WTC11 (cell line): ENCODE results near the gene FBLN2. TPM values are rescaled to one million over a fixed set of nuclear protein-coding genes. Genes with fewer than 3 reads are reported as not detected.

Source experiments
- ATAC-seq: fragments of 200-7000 bp; cut with Tn5 transposase; 2 replicates; pipeline ENCODE4 v1.10.0; 2021; ENCODE audit warnings: mild to moderate bottlenecking, moderate library complexity
- CTCF ChIA-PET: fragments of 300-600 bp; sonication (Branson Sonifier 250); formaldehyde crosslinking; loops from one replicate; lab custom pipeline; 2021; ENCODE audit warnings: antibody characterized with exemption; lab: Charles Lee
- POLR2A ChIA-PET: fragments of 350-600 bp; sonication (Branson Sonifier 250); formaldehyde crosslinking; loops from one replicate; lab custom pipeline; 2021; ENCODE audit warnings: antibody characterized with exemption; lab: Charles Lee
- DNase-seq: peaks from one replicate; pipeline ENCODE4 v3.0.0; 2021; ENCODE audit warnings: low spot score
- H3K27ac Mint-ChIP-seq: 2 replicates; pipeline ENCODE4 v1.8.0; 2021; ENCODE audit warnings: mixed read lengths
- H3K27me3 Mint-ChIP-seq: 2 replicates; pipeline ENCODE4 v1.8.0; 2021; ENCODE audit warnings: low read depth, mild to moderate bottlenecking, moderate library complexity, mixed read lengths
- H3K36me3 Mint-ChIP-seq: 2 replicates; pipeline ENCODE4 v1.8.0; 2021; ENCODE audit warnings: mixed read lengths
- H3K4me1 Mint-ChIP-seq: 2 replicates; pipeline ENCODE4 v1.8.0; 2022; ENCODE audit warnings: mixed read lengths
- H3K4me3 Mint-ChIP-seq: 2 replicates; pipeline ENCODE4 v1.8.0; 2021; ENCODE audit warnings: mild to moderate bottlenecking, moderate library complexity, mixed read lengths
- H3K9me3 Mint-ChIP-seq: 2 replicates; pipeline ENCODE4 v1.8.0; 2021; ENCODE audit warnings: mixed read lengths
- AFF4 ChIP-seq: sonication (generic); formaldehyde crosslinking; IDR thresholded peaks from 2 replicates; pipeline ENCODE4 v1.8.1; 2023; ENCODE audit warnings: mild to moderate bottlenecking, missing genetic modification reagents, borderline replicate concordance
- ATF3 ChIP-seq: sonication (generic); formaldehyde crosslinking; conservative IDR thresholded peaks from 2 replicates; pipeline ENCODE4 v1.8.1; 2022; ENCODE audit warnings: mild to moderate bottlenecking, missing genetic modification reagents
- GTF2I ChIP-seq: fragments of 250-450 bp; sonication (Bioruptor Pico); conservative IDR thresholded peaks from 2 replicates; pipeline ENCODE4 v1.4.0; 2021; ENCODE audit warnings: mild to moderate bottlenecking
- HMGA2 ChIP-seq: fragments of 250-450 bp; sonication (Bioruptor Pico); IDR thresholded peaks from 2 replicates; pipeline ENCODE4 v1.4.0; 2021; ENCODE audit warnings: mild to moderate bottlenecking, moderate library complexity
- IRF2 ChIP-seq: sonication (generic); formaldehyde crosslinking; IDR thresholded peaks from 2 replicates; pipeline ENCODE4 v1.8.0; 2022; ENCODE audit warnings: low read depth, missing genetic modification reagents, borderline replicate concordance
- MAX ChIP-seq: sonication (generic); formaldehyde crosslinking; IDR thresholded peaks from 2 replicates; pipeline ENCODE4 v1.8.0; 2022; ENCODE audit warnings: mild to moderate bottlenecking, missing genetic modification reagents
- MLX ChIP-seq: sonication (generic); formaldehyde crosslinking; IDR thresholded peaks from 2 replicates; pipeline ENCODE4 v1.8.1; 2023; ENCODE audit warnings: mild to moderate bottlenecking, missing genetic modification reagents, moderate library complexity
- MXD4 ChIP-seq: fragments of 250-450 bp; sonication (Bioruptor Pico); IDR thresholded peaks from 2 replicates; pipeline ENCODE4 v1.8.0; 2021; ENCODE audit warnings: mild to moderate bottlenecking, moderate library complexity, borderline replicate concordance
- MYBL2 ChIP-seq: sonication (generic); formaldehyde crosslinking; IDR thresholded peaks from 2 replicates; pipeline ENCODE4 v1.8.1; 2023; ENCODE audit warnings: mild to moderate bottlenecking, moderate library complexity, missing genetic modification reagents
- RORB ChIP-seq: fragments of 250-450 bp; sonication (Bioruptor Pico); IDR thresholded peaks from 2 replicates; pipeline ENCODE4 v1.9.0; 2021; ENCODE audit warnings: mild to moderate bottlenecking
- USF2 ChIP-seq: sonication (generic); formaldehyde crosslinking; IDR thresholded peaks from 2 replicates; pipeline ENCODE4 v1.8.1; 2023; ENCODE audit warnings: mild to moderate bottlenecking, missing genetic modification reagents, moderate library complexity
- ZBTB43 ChIP-seq: sonication (generic); formaldehyde crosslinking; IDR thresholded peaks from 2 replicates; pipeline ENCODE4 v1.8.1; 2023; ENCODE audit warnings: mild to moderate bottlenecking, missing genetic modification reagents
- ZMAT4 ChIP-seq: fragments of 250-450 bp; sonication (Bioruptor Pico); IDR thresholded peaks from 2 replicates; pipeline ENCODE4 v1.9.0; 2021; ENCODE audit warnings: mild to moderate bottlenecking
- ZNF138 ChIP-seq: sonication (generic); formaldehyde crosslinking; conservative IDR thresholded peaks from 2 replicates; pipeline ENCODE4 v1.8.1; 2022; ENCODE audit warnings: mild to moderate bottlenecking, moderate library complexity, missing genetic modification reagents
- ZNF423 ChIP-seq: fragments of 250-450 bp; sonication (Bioruptor Pico); IDR thresholded peaks from 2 replicates; pipeline ENCODE4 v2.1.2; 2022; ENCODE audit warnings: mild to moderate bottlenecking, moderate library complexity
- total RNA-seq: library from RNA; stranded (reverse); gene quantifications from 3 replicates; pipeline ENCODE4 v1.2.3, GENCODE V29; 2021

FBLN2 gene
- total RNA-seq, 1 experiment from 2014 or later = 20.7 TPM

GRCh38 chr3:13631256-13631655 lies 82.3 kb downstream of the FBLN2 start (continued):
- TF ChIP-seq MLX (no peak), RORB (CRISPR knock-in tag) (no peak), ZNF138 (CRISPR knock-in tag) (no peak), MXD4 (CRISPR knock-in tag) (no peak)

GRCh38 chr3:13633176-13633575 lies 84.3 kb downstream of the FBLN2 start:
- no peaks in the 10 kb centered on the region for H3K9me3 Mint-ChIP-seq
- ATAC-seq (no peak), DNase-seq (no peak)
- POLR2A ChIA-PET = no interaction called here
- CTCF ChIA-PET = interaction anchor here (1.1 to 3.1 kb wide), 3 partner anchors 15 to 137 kb away, joined by 4 to 11 read pairs (median 9); no protein-coding TSS in a partner anchor
- no peaks in the 10 kb centered on the region for H3K36me3 Mint-ChIP-seq
- TF ChIP-seq ZNF423 (CRISPR knock-in tag) = no peak
- TF ChIP-seq ZBTB43 (CRISPR knock-in tag) = no peak
- TF ChIP-seq MAX (CRISPR knock-in tag) = no peak
- no peaks in the 10 kb centered on the region for H3K27me3 Mint-ChIP-seq
- H3K4me3 Mint-ChIP-seq = no peak overlapping the region
- H3K4me1 Mint-ChIP-seq = no peaks in the 10 kb centered on the region
- H3K27ac Mint-ChIP-seq = peak overlapping the region; percentile 36; the same call in 1 of the 2 replicates

GRCh38 chr3:13634151-13634550 lies 85.2 kb downstream of the FBLN2 start:
- Mint-ChIP-seq H3K27ac (no peak overlapping the region), H3K9me3 (no peaks in the 10 kb centered on the region), H3K4me3 (no peak overlapping the region), H3K36me3 (no peaks in the 10 kb centered on the region), H3K4me1 (no peaks in the 10 kb centered on the region), H3K27me3 (no peaks in the 10 kb centered on the region)
- no peak for TF ChIP-seq ZMAT4 (CRISPR knock-in tag)
- no peak for TF ChIP-seq USF2 (CRISPR knock-in tag)
- TF ChIP-seq ATF3 (CRISPR knock-in tag) = no peak
- TF ChIP-seq IRF2 (CRISPR knock-in tag) = no peak
- no peak for TF ChIP-seq AFF4 (CRISPR knock-in tag)
- TF ChIP-seq ZNF423 (CRISPR knock-in tag) = no peak
- TF ChIP-seq GTF2I (CRISPR knock-in tag) = no peak
- TF ChIP-seq HMGA2 = no peak
- TF ChIP-seq MYBL2 (CRISPR knock-in tag) = no peak
- ATAC-seq (no peak), DNase-seq (no peak)
- CTCF ChIA-PET = interaction anchor here (0.6 to 3.1 kb wide), 7 partner anchors 14 to 549 kb away, joined by 3 to 11 read pairs (median 4); no protein-coding TSS in a partner anchor
- POLR2A ChIA-PET = no interaction called here
